ENCODE measurements around the gene YBX3. TPM values are rescaled to one million over a fixed set of nuclear protein-coding genes. Genes with fewer than 3 reads are reported as not detected.

The YBX3 gene
- total and polyA plus RNA-seq, 2 of the 13 experiments (the other 11 are each of a cell fraction or from before 2014, with no cell fraction given): 77.5 to 99.6 TPM

GRCh38 chr12:10721651-10722501 is 1.2 kb downstream of the YBX3 start (continued):
- TF ChIP-seq ZNF841 (CRISPR knock-in tag; IDR thresholded peaks at IDR 0.05; ENCODE audit: borderline replicate concordance): no peak
- peak; percentile 66; the same call in 1 of the 2 replicates for TF ChIP-seq BHLHE40 (IDR thresholded peaks at IDR 0.05; ENCODE audit: low read length)
- TF ChIP-seq, protein P1, sequence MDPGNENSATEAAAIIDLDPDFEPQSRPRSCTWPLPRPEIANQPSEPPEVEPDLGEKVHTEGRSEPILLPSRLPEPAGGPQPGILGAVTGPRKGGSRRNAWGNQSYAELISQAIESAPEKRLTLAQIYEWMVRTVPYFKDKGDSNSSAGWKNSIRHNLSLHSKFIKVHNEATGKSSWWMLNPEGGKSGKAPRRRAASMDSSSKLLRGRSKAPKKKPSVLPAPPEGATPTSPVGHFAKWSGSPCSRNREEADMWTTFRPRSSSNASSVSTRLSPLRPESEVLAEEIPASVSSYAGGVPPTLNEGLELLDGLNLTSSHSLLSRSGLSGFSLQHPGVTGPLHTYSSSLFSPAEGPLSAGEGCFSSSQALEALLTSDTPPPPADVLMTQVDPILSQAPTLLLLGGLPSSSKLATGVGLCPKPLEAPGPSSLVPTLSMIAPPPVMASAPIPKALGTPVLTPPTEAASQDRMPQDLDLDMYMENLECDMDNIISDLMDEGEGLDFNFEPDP (CRISPR knock-in tag; conservative IDR thresholded peaks at IDR 0.05): no peak
- TF ChIP-seq, protein P2, sequence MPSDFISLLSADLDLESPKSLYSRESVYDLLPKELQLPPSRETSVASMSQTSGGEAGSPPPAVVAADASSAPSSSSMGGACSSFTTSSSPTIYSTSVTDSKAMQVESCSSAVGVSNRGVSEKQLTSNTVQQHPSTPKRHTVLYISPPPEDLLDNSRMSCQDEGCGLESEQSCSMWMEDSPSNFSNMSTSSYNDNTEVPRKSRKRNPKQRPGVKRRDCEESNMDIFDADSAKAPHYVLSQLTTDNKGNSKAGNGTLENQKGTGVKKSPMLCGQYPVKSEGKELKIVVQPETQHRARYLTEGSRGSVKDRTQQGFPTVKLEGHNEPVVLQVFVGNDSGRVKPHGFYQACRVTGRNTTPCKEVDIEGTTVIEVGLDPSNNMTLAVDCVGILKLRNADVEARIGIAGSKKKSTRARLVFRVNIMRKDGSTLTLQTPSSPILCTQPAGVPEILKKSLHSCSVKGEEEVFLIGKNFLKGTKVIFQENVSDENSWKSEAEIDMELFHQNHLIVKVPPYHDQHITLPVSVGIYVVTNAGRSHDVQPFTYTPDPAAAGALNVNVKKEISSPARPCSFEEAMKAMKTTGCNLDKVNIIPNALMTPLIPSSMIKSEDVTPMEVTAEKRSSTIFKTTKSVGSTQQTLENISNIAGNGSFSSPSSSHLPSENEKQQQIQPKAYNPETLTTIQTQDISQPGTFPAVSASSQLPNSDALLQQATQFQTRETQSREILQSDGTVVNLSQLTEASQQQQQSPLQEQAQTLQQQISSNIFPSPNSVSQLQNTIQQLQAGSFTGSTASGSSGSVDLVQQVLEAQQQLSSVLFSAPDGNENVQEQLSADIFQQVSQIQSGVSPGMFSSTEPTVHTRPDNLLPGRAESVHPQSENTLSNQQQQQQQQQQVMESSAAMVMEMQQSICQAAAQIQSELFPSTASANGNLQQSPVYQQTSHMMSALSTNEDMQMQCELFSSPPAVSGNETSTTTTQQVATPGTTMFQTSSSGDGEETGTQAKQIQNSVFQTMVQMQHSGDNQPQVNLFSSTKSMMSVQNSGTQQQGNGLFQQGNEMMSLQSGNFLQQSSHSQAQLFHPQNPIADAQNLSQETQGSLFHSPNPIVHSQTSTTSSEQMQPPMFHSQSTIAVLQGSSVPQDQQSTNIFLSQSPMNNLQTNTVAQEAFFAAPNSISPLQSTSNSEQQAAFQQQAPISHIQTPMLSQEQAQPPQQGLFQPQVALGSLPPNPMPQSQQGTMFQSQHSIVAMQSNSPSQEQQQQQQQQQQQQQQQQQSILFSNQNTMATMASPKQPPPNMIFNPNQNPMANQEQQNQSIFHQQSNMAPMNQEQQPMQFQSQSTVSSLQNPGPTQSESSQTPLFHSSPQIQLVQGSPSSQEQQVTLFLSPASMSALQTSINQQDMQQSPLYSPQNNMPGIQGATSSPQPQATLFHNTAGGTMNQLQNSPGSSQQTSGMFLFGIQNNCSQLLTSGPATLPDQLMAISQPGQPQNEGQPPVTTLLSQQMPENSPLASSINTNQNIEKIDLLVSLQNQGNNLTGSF (CRISPR knock-in tag; IDR thresholded peaks at IDR 0.05): no peak
- 0 out of 2 replicates have a peak, but pooled peaks have one; percentile 59 for TF ChIP-seq BORCS8-MEF2B (CRISPR knock-in tag; IDR thresholded peaks at IDR 0.05)
- TF ChIP-seq ZNF660 (CRISPR knock-in tag; IDR thresholded peaks at IDR 0.05; ENCODE audit: borderline replicate concordance, low read depth): no peak
- TF ChIP-seq FOXO1 (CRISPR knock-in tag; IDR thresholded peaks at IDR 0.05): no peak; the same call in 1 of the 2 replicates
- TF ChIP-seq KDM2A (CRISPR knock-in tag; IDR thresholded peaks at IDR 0.05; ENCODE audit: borderline replicate concordance, low read depth): peak; percentile 64; the same call in 1 of the 2 replicates
- no peak for TF ChIP-seq NR2F1 (CRISPR knock-in tag; IDR thresholded peaks at IDR 0.05)
- TF ChIP-seq ZNF703 (CRISPR knock-in tag; IDR thresholded peaks at IDR 0.05; ENCODE audit: borderline replicate concordance): no peak
- no peak; the same call in 1 of the 2 replicates for TF ChIP-seq ZNF749 (CRISPR knock-in tag; IDR thresholded peaks at IDR 0.05; ENCODE audit: borderline replicate concordance)
- TF ChIP-seq SNAI1 (CRISPR knock-in tag; IDR thresholded peaks at IDR 0.05; ENCODE audit: borderline replicate concordance): no peak
- TF ChIP-seq REL (CRISPR knock-in tag; conservative IDR thresholded peaks at IDR 0.05): no peak
- no peak for TF ChIP-seq ZNF567 (CRISPR knock-in tag; IDR thresholded peaks at IDR 0.05; ENCODE audit: borderline replicate concordance)
- no peak for TF ChIP-seq ETS1 (CRISPR knock-in tag; IDR thresholded peaks at IDR 0.05)
- no peak for TF ChIP-seq XRCC5 (optimal IDR thresholded peaks at IDR 0.05; ENCODE audit: low read length)
- TF ChIP-seq, protein P3, sequence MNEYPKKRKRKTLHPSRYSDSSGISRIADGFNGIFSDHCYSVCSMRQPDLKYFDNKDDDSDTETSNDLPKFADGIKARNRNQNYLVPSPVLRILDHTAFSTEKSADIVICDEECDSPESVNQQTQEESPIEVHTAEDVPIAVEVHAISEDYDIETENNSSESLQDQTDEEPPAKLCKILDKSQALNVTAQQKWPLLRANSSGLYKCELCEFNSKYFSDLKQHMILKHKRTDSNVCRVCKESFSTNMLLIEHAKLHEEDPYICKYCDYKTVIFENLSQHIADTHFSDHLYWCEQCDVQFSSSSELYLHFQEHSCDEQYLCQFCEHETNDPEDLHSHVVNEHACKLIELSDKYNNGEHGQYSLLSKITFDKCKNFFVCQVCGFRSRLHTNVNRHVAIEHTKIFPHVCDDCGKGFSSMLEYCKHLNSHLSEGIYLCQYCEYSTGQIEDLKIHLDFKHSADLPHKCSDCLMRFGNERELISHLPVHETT (CRISPR knock-in tag; conservative IDR thresholded peaks at IDR 0.05): no peak

Data from HepG2 (cell line).